GM23338 (cell line): ENCODE results near the gene THOP1. TPM values are rescaled to one million over a fixed set of nuclear protein-coding genes. Genes with fewer than 3 reads are reported as not detected.

Experiments
- ATAC-seq: fragments of 200-7000 bp; cut with Tn5 transposase; 3 replicates; pipeline ENCODE4 v1.9.1; 2020
- DNase-seq: peaks from one replicate; pipeline ENCODE4 v3.0.0-alpha.2; 2015; ENCODE audit warnings: low spot score
- H2AFZ ChIP-seq: fragments of 200-600 bp; sonication (generic); 2 replicates; pipeline ENCODE4 v1.8.0; 2016; ENCODE audit warnings: antibody characterized with exemption, mild to moderate bottlenecking, moderate library complexity
- H3F3A ChIP-seq: fragments of 200-600 bp; sonication (generic); replicated peaks from 2 replicates; pipeline ENCODE4 v1.8.0; 2017; ENCODE audit warnings: antibody characterized with exemption, mixed run types, low read depth
- H3K27ac ChIP-seq: fragments of 200-600 bp; sonication (generic); 2 replicates; pipeline ENCODE4 v1.6.1; 2016; ENCODE audit warnings: low read depth
- H3K27me3 ChIP-seq: fragments of 200-600 bp; sonication (generic); 2 replicates; pipeline ENCODE4 v1.8.0; 2016; ENCODE audit warnings: mild to moderate bottlenecking, mixed run types, moderate library complexity; ENCODE audit not compliant: insufficient read depth
- H3K36me3 ChIP-seq: fragments of 200-600 bp; sonication (generic); 2 replicates; pipeline ENCODE4 v1.8.0; 2016; ENCODE audit warnings: mild to moderate bottlenecking; ENCODE audit not compliant: insufficient read depth
- H3K4me1 ChIP-seq: fragments of 200-600 bp; sonication (generic); 2 replicates; pipeline ENCODE4 v1.8.0; 2016; ENCODE audit warnings: mild to moderate bottlenecking, moderate library complexity; ENCODE audit not compliant: insufficient read depth
- H3K4me2 ChIP-seq: fragments of 200-600 bp; sonication (generic); 2 replicates; pipeline ENCODE4 v1.7.1; 2017; ENCODE audit warnings: mixed run types
- H3K4me3 ChIP-seq: fragments of 200-600 bp; sonication (generic); 2 replicates; pipeline ENCODE4 v1.6.1; 2016; ENCODE audit warnings: mixed run types
- H3K79me2 ChIP-seq: fragments of 200-600 bp; sonication (generic); replicated peaks from 2 replicates; pipeline ENCODE4 v1.8.0; 2017; ENCODE audit warnings: mild to moderate bottlenecking; ENCODE audit not compliant: insufficient read depth
- H3K9me2 ChIP-seq: fragments of 200-600 bp; sonication (generic); 2 replicates; pipeline ENCODE4 v1.8.0; 2017; ENCODE audit not compliant: insufficient read depth
- H4K20me1 ChIP-seq: fragments of 200-600 bp; sonication (generic); replicated peaks from 2 replicates; pipeline ENCODE4 v1.8.0; 2017; ENCODE audit warnings: mild to moderate bottlenecking; ENCODE audit not compliant: insufficient read depth
- H3K27ac Mint-ChIP-seq: 2 replicates; pipeline ENCODE4 v1.8.0; 2020; ENCODE audit warnings: inconsistent platforms, mild to moderate bottlenecking, moderate library complexity, mixed read lengths
- H3K27me3 Mint-ChIP-seq: 3 replicates; pipeline ENCODE4 v1.8.0; 2022; ENCODE audit warnings: low read depth, mild to moderate bottlenecking, moderate library complexity, mixed read lengths, inconsistent platforms; ENCODE audit not compliant: insufficient read depth, poor library complexity
- H3K36me3 Mint-ChIP-seq: 3 replicates; pipeline ENCODE4 v1.8.0; 2021; ENCODE audit warnings: low read depth, mild to moderate bottlenecking, inconsistent platforms, moderate library complexity, mixed read lengths
- H3K4me1 Mint-ChIP-seq: 3 replicates; pipeline ENCODE4 v1.8.0; 2020; ENCODE audit warnings: mild to moderate bottlenecking, inconsistent platforms, mixed read lengths
- H3K4me3 Mint-ChIP-seq: 3 replicates; pipeline ENCODE4 v1.8.0; 2021; ENCODE audit warnings: moderate library complexity, mild to moderate bottlenecking, inconsistent platforms, mixed read lengths
- H3K9me3 Mint-ChIP-seq: 3 replicates; pipeline ENCODE4 v1.8.0; 2020; ENCODE audit warnings: moderate library complexity, mild to moderate bottlenecking, inconsistent platforms, mixed read lengths
- CREB1 ChIP-seq: fragments of 250-450 bp; sonication (Bioruptor Pico); IDR thresholded peaks from 2 replicates; pipeline ENCODE4 v1.5.0; 2020; ENCODE audit warnings: low read depth, mild to moderate bottlenecking, moderate library complexity
- EZH2 ChIP-seq: fragments of 200-600 bp; sonication (generic); IDR thresholded peaks from one replicate; pipeline ENCODE4 v1.8.0; 2017; ENCODE audit warnings: antibody characterized with exemption, mild to moderate bottlenecking, low read depth; ENCODE audit not compliant: unreplicated experiment
- STAT1 ChIP-seq: IDR thresholded peaks from one replicate; pipeline ENCODE4 v1.6.1; 2016; ENCODE audit warnings: antibody characterized with exemption; ENCODE audit not compliant: unreplicated experiment
- ZNF114 ChIP-seq: fragments of 250-450 bp; sonication (Bioruptor Pico); IDR thresholded peaks from 2 replicates; pipeline ENCODE4 v1.5.0; 2020; ENCODE audit warnings: mild to moderate bottlenecking, moderate library complexity
- polyA plus RNA-seq: library from polyadenylated mRNA; unstranded; fragments of >200 nt; fragmentation: Nextera tagmentation; extraction: Ambion mirVana; gene quantifications from 2 replicates; pipeline ENCODE4 v1.2.1, GENCODE V29; 2016
- total RNA-seq: library from RNA; depleted of rRNA; stranded (reverse); fragments of >200 nt; shearing (Covaris generic); gene quantifications from 2 replicates; pipeline ENCODE4 v1.2.3, GENCODE V29; 2014
- TF ChIP-seq, protein P1 (sequence below): fragments of 250-450 bp; sonication (Bioruptor Pico); IDR thresholded peaks from 2 replicates; pipeline ENCODE4 v1.5.0; 2020; ENCODE audit warnings: mild to moderate bottlenecking, moderate library complexity
- TF ChIP-seq, protein P2 (sequence below), 2 experiments: fragments of 200-600 bp in 1 of 2; sonication (generic) in 1 of 2; conservative IDR thresholded peaks; 2 replicates each; pipeline versions ENCODE4 v1.5.1 to v1.6.1; 2016 to 2017; ENCODE audit warnings: antibody characterized with exemption in 2 of 2, low read depth in 2 of 2, mild to moderate bottlenecking in 2 of 2, moderate library complexity in 1 of 2

Gene THOP1
- total and polyA plus RNA-seq, 2 experiments from 2014 or later = 110 to 229 TPM

DNA sequence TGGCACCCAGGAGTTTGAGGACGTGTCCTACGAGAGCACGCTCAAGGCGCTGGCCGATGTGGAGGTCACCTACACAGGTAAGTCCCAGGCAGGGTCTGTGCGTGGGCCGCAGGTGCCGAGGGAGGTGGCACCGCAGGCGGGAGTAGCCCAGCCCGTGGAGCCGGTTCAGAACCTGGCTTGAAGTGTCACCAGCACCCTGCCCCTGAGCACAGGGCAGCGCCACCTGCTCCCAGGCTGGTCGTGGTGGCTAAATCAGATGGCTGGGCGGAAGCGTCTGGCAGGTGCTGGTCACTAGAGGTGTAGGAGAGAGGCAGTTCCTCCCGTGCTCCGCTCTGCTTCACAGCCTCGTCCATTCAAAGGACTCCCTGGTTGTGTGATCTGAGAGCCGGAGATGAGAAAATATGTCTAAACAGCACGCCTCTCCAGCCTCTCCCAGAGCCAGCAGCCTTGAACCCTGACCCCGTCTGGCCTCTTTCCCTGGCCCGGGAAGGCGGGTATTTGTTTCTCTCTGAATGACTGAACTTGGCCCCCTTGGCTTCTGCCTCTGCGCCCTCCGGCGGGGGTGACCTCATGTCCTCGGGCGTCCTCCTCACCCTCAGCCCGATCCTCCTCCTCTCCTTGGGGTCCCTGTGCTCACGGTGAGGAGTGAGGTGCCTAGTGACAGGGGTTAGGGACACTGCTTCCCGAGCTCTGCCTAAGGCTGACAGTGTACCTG lies 5.4 kb downstream of the THOP1 start:
- H3K4me1 ChIP-seq = peaks cover 5% of the 10 kb centered on the region
- H2AFZ ChIP-seq = no peak overlapping the region
- H4K20me1 ChIP-seq = peaks cover 16% of the 10 kb centered on the region; the same call in 1 of the 2 replicates
- Mint-ChIP-seq H3K4me3 (no peak overlapping the region), H3K4me1 (peaks cover 16% of the 10 kb centered on the region; the same call in 2 of the 3 replicates), H3K36me3 (peaks cover 59% of the 10 kb centered on the region), H3K27ac (no peak overlapping the region), H3K27me3 (peaks cover 13% of the 10 kb centered on the region), H3K9me3 (no peaks in the 10 kb centered on the region)
- no peaks in the 10 kb centered on the region for H3K9me2 ChIP-seq
- H3K27ac ChIP-seq = no peak overlapping the region
- no peaks in the 10 kb centered on the region for H3K27me3 ChIP-seq
- H3K4me2 ChIP-seq = no peak overlapping the region
- H3K4me3 ChIP-seq = no peak overlapping the region
- ATAC-seq = no peak
- TF ChIP-seq CREB1 (CRISPR knock-in tag) (no peak), ZNF114 (CRISPR knock-in tag) (no peak)
- DNase-seq = no peak
- peaks cover 49% of the 10 kb centered on the region for H3K79me2 ChIP-seq
- no peaks in the 10 kb centered on the region for H3F3A ChIP-seq
- peaks cover 11% of the 10 kb centered on the region for H3K36me3 ChIP-seq

DNA sequence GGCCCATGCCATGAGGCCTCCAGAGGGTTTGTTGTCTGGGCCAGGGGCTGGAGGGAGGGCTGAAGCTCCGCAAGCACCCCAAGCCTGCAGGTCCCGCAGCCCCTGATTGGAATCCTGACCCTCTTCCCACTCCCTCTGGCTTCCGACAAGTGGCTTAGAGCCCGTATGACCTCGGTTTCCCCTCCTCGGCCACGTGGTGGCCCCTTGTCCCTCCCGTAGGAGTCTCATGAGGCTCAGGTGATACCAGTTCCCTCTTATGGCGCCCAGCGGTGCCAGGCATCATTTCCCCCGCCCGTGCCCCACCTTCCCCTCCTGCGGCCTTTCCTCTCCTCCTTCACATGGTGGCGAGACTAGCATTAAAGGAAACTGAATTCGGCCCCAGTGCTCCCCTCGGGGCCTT lies 6.1 kb downstream of the THOP1 start:
- peak; percentile 26 for DNase-seq
- Histone ChIP-seq H3K27me3 (no peaks in the 10 kb centered on the region), H2AFZ (no peak overlapping the region), H3K9me2 (no peaks in the 10 kb centered on the region), H3K36me3 (peaks cover 11% of the 10 kb centered on the region), H4K20me1 (peaks cover 17% of the 10 kb centered on the region; the same call in 1 of the 2 replicates), H3K27ac (no peak overlapping the region), H3F3A (no peaks in the 10 kb centered on the region), H3K4me3 (no peak overlapping the region), H3K4me2 (no peak overlapping the region), H3K4me1 (peaks cover 5% of the 10 kb centered on the region), H3K79me2 (peaks cover 41% of the 10 kb centered on the region)
- no peak overlapping the region for H3K4me3 Mint-ChIP-seq
- H3K9me3 Mint-ChIP-seq = no peaks in the 10 kb centered on the region
- TF ChIP-seq EZH2 = no peak
- TF ChIP-seq, protein P1, sequence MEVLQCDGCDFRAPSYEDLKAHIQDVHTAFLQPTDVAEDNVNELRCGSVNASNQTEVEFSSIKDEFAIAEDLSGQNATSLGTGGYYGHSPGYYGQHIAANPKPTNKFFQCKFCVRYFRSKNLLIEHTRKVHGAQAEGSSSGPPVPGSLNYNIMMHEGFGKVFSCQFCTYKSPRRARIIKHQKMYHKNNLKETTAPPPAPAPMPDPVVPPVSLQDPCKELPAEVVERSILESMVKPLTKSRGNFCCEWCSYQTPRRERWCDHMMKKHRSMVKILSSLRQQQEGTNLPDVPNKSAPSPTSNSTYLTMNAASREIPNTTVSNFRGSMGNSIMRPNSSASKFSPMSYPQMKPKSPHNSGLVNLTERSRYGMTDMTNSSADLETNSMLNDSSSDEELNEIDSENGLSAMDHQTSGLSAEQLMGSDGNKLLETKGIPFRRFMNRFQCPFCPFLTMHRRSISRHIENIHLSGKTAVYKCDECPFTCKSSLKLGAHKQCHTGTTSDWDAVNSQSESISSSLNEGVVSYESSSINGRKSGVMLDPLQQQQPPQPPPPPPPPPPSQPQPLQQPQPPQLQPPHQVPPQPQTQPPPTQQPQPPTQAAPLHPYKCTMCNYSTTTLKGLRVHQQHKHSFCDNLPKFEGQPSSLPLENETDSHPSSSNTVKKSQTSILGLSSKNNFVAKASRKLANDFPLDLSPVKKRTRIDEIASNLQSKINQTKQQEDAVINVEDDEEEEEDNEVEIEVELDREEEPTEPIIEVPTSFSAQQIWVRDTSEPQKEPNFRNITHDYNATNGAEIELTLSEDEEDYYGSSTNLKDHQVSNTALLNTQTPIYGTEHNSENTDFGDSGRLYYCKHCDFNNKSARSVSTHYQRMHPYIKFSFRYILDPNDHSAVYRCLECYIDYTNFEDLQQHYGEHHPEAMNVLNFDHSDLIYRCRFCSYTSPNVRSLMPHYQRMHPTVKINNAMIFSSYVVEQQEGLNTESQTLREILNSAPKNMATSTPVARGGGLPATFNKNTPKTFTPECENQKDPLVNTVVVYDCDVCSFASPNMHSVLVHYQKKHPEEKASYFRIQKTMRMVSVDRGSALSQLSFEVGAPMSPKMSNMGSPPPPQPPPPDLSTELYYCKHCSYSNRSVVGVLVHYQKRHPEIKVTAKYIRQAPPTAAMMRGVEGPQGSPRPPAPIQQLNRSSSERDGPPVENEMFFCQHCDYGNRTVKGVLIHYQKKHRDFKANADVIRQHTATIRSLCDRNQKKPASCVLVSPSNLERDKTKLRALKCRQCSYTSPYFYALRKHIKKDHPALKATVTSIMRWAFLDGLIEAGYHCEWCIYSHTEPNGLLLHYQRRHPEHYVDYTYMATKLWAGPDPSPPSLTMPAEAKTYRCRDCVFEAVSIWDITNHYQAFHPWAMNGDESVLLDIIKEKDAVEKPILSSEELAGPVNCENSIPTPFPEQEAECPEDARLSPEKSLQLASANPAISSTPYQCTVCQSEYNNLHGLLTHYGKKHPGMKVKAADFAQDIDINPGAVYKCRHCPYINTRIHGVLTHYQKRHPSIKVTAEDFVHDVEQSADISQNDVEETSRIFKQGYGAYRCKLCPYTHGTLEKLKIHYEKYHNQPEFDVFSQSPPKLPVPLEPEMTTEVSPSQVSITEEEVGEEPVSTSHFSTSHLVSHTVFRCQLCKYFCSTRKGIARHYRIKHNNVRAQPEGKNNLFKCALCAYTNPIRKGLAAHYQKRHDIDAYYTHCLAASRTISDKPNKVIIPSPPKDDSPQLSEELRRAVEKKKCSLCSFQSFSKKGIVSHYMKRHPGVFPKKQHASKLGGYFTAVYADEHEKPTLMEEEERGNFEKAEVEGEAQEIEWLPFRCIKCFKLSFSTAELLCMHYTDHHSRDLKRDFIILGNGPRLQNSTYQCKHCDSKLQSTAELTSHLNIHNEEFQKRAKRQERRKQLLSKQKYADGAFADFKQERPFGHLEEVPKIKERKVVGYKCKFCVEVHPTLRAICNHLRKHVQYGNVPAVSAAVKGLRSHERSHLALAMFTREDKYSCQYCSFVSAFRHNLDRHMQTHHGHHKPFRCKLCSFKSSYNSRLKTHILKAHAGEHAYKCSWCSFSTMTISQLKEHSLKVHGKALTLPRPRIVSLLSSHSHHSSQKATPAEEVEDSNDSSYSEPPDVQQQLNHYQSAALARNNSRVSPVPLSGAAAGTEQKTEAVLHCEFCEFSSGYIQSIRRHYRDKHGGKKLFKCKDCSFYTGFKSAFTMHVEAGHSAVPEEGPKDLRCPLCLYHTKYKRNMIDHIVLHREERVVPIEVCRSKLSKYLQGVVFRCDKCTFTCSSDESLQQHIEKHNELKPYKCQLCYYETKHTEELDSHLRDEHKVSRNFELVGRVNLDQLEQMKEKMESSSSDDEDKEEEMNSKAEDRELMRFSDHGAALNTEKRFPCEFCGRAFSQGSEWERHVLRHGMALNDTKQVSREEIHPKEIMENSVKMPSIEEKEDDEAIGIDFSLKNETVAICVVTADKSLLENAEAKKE (CRISPR knock-in tag) = no peak
- no peak for TF ChIP-seq STAT1
- TF ChIP-seq, protein P2, sequence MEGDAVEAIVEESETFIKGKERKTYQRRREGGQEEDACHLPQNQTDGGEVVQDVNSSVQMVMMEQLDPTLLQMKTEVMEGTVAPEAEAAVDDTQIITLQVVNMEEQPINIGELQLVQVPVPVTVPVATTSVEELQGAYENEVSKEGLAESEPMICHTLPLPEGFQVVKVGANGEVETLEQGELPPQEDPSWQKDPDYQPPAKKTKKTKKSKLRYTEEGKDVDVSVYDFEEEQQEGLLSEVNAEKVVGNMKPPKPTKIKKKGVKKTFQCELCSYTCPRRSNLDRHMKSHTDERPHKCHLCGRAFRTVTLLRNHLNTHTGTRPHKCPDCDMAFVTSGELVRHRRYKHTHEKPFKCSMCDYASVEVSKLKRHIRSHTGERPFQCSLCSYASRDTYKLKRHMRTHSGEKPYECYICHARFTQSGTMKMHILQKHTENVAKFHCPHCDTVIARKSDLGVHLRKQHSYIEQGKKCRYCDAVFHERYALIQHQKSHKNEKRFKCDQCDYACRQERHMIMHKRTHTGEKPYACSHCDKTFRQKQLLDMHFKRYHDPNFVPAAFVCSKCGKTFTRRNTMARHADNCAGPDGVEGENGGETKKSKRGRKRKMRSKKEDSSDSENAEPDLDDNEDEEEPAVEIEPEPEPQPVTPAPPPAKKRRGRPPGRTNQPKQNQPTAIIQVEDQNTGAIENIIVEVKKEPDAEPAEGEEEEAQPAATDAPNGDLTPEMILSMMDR (conservative IDR thresholded peaks at IDR 0.05; ENCODE audit: low read depth in 2 of 2) = peak in 1 of 2 experiments; percentile 35; a peak in 2 of 4 replicates
- no peak overlapping the region for H3K27ac Mint-ChIP-seq
- H3K36me3 Mint-ChIP-seq = peaks cover 67% of the 10 kb centered on the region
- H3K4me1 Mint-ChIP-seq = peaks cover 17% of the 10 kb centered on the region; the same call in 2 of the 3 replicates
- H3K27me3 Mint-ChIP-seq = peaks cover 13% of the 10 kb centered on the region
- ATAC-seq = peak; percentile 75
